ENCODE measurements around the gene KCNQ5. TPM values are rescaled to one million over a fixed set of nuclear protein-coding genes. Genes with fewer than 3 reads are reported as not detected.

KCNQ5 gene
- total and polyA plus RNA-seq, 12 donors: 0.10 to 3.6 (median 0.52) TPM

- Histone ChIP-seq H3K27ac (no peak overlapping the region), H3K4me1 (replicated peaks in 1 of 2) (no peaks in the 10 kb centered on the region), H3K4me3 (no peak overlapping the region), H3K9me3 (replicated peaks in 1 of 3) (no peaks in the 10 kb centered on the region), H3K27me3 (no peaks in the 10 kb centered on the region), H3K36me3 (replicated peaks in 1 of 2) (no peaks in the 10 kb centered on the region)
- no peak for DNase-seq
- TF ChIP-seq CTCF (IDR thresholded peaks at IDR 0.05): no peak
- intact Hi-C loops (cut with DNase I): no loop called here
- 37 to 58% (median 43%) methylated on average over 2 of the region's 2 CpGs for WGBS, 4 donors
These were observed 165.6 kb downstream of the KCNQ5 start for GRCh38 chr6:72787391-72788031.

- intact Hi-C loops (cut with DNase I): no loop called here
- no peak for DNase-seq
- H3K4me1 ChIP-seq (replicated peaks in 1 of 2): no peaks in the 10 kb centered on the region
- H3K27me3 ChIP-seq: no peaks in the 10 kb centered on the region
- H3K4me3 ChIP-seq: no peak overlapping the region
- no peaks in the 10 kb centered on the region for H3K9me3 ChIP-seq (replicated peaks in 1 of 3)
- H3K27ac ChIP-seq: no peak overlapping the region
- H3K36me3 ChIP-seq (replicated peaks in 1 of 2): no peaks in the 10 kb centered on the region
- WGBS, 4 donors: 88 to 100% (median 93%) methylated on average over 1 of the region's 1 CpG
- no peak for TF ChIP-seq CTCF (IDR thresholded peaks at IDR 0.05)
- TF ChIP-seq POLR2A (IDR thresholded peaks at IDR 0.05): no peak
These were observed 166.3 kb downstream of the KCNQ5 start for GRCh38 chr6:72788188-72788587.

- intact Hi-C loops (cut with DNase I): no loop called here
- Histone ChIP-seq H3K27me3 (no peaks in the 10 kb centered on the region), H3K4me3 (no peak overlapping the region), H3K36me3 (replicated peaks in 1 of 2) (no peaks in the 10 kb centered on the region), H3K27ac (no peak overlapping the region), H3K9me3 (replicated peaks in 1 of 3) (no peaks in the 10 kb centered on the region), H3K4me1 (replicated peaks in 1 of 2) (no peaks in the 10 kb centered on the region)
- no peak for DNase-seq
- 75 to 86% (median 80%) methylated on average over 4 of the region's 4 CpGs for WGBS, 4 donors
- no peak for TF ChIP-seq POLR2A (IDR thresholded peaks at IDR 0.05)
- no peak for TF ChIP-seq CTCF (IDR thresholded peaks at IDR 0.05)
These were observed 167.3 kb downstream of the KCNQ5 start for GRCh38 chr6:72789145-72789544.

GRCh38 chr6:72792692-72793091 lies 170.8 kb downstream of the KCNQ5 start:
- intact Hi-C loops (cut with DNase I): no loop called here
- no peaks in the 10 kb centered on the region for H3K4me1 ChIP-seq (replicated peaks in 1 of 2)
- no peaks in the 10 kb centered on the region for H3K9me3 ChIP-seq (replicated peaks in 1 of 3)
- DNase-seq: no peak
- H3K36me3 ChIP-seq (replicated peaks in 1 of 2): no peaks in the 10 kb centered on the region
- H3K27me3 ChIP-seq: no peaks in the 10 kb centered on the region
- WGBS, 4 donors: 42 to 67% (median 47%) methylated on average over 1 of the region's 1 CpG
- no peak for TF ChIP-seq CTCF (IDR thresholded peaks at IDR 0.05)
- TF ChIP-seq POLR2A (IDR thresholded peaks at IDR 0.05): no peak
- H3K27ac ChIP-seq: no peak overlapping the region
- no peak overlapping the region for H3K4me3 ChIP-seq
